Measurements from ENCODE around the gene YRDC.

GRCh38 chr1:37793773-37794371, 14.1 kb downstream of the YRDC start, which contains the start of gene MANEAL:
- no peak for TF ChIP-seq CTCF (IDR thresholded peaks at IDR 0.05; ENCODE audit: insufficient read depth, low read depth, low read length)
- TF ChIP-seq EZH2 (IDR thresholded peaks at IDR 0.05; ENCODE audit: insufficient read depth, low read length), result no peak

Measured in astrocyte (in vitro differentiated cells and primary cell).